Measurements from ENCODE around the gene NRAP.

Gene NRAP, protein sequence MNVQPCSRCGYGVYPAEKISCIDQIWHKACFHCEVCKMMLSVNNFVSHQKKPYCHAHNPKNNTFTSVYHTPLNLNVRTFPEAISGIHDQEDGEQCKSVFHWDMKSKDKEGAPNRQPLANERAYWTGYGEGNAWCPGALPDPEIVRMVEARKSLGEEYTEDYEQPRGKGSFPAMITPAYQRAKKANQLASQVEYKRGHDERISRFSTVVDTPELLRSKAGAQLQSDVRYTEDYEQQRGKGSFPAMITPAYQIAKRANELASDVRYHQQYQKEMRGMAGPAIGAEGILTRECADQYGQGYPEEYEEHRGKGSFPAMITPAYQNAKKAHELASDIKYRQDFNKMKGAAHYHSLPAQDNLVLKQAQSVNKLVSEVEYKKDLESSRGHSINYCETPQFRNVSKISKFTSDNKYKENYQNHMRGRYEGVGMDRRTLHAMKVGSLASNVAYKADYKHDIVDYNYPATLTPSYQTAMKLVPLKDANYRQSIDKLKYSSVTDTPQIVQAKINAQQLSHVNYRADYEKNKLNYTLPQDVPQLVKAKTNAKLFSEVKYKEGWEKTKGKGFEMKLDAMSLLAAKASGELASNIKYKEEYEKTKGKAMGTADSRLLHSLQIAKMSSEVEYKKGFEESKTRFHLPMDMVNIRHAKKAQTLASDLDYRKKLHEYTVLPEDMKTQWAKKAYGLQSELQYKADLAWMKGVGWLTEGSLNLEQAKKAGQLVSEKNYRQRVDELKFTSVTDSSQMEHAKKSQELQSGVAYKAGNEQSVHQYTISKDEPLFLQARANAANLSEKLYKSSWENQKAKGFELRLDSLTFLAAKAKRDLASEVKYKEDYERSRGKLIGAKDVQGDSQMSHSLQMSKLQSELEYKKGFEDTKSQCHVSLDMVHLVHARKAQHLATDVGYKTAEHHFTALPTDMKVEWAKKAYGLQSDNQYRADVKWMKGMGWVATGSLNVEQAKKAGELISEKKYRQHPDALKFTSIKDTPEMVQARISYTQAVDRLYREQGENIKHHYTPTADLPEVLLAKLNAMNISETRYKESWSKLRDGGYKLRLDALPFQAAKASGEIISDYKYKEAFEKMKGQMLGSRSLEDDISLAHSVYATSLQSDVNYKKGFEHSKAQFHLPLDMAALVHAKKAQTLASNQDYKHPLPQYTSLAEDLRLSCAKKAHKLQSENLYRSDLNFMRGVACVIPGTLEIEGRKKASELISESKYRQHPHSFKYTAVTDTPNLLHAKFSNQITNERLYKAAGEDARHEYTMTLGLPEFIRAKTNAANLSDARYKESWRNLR (N-terminal part only)

DNA sequence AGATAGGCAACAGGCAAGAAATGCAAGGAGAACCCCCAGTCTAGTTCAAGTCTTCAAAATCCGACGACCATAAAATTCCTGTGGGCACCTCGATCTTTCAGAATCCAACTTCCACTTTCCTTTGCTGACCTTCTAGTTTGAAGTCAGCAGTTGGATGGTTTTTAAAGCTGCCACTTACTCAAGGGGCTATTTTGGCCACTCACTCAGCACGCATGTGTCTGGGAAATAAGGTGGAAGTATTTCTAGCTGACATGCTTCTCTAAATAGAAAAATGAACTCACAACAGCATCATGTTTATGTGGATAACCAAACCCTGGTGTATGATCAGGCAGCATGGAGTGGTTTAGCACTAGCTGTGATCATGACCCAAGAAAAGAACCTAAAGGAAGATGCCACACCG, at the start of gene NRAP:
NRAP (minus strand) TSS at position 134 of the 400 bp plus-strand sequence. CDS start 159 bp downstream, outside the sequence.
- DNase-seq, result no peak

DNA sequence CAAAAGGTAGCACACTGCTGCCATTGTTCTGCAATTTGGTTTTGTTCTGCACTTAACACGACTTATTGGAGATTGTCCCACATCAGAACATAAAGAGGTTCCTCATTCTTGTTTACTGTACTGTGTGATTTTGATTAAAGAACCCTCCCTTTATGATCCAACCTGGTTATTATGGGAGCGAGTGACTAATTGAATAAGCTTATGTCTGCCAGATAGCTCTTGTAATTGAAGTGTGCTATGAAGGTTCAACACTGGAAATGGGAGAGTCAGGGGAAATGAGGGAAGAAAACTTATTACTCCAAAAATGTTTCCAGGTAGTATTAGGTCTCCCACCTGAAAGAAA, 49.8 kb upstream of the NRAP start:
- DNase-seq, result no peak

DNA sequence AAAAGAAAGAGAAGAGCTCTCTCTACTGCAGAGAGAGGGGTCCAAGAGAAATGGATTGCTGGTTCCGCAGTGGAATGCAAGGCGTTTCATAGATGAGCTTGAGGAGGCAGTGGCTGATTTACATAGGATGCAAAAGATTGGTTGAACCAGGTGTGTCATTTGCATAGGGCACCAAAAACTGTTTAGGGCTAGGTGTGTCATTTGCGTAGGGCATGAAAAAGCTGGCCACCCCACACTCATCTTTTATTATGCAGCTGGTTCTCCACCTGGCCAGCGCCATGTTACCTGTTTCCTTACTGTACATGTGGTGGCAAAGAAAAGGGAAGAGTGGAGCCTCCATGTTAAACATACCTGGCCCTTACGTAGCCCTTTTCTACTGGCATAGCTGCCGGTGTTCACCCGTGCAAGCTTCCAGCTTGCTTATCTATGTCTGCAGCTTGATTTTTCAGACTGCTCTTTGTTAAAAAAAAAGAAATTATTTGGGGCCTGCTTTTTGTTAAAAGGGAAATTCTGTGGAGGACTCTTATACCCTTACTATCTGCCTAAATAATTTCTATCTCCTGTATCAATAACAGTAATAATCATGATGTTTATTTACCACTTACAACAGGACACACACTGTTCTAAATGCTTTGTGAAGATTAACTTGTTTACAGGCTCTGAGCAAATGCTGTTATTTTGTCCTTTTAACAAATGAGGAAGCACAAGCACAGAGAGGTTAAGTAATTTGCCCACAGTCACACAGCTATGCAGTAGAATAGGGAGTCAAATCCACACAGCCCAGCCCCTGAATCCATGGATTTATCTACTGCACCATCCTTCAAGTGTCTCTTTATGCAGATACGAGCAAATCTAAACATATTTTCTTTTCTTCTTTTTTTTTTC, 49.2 kb upstream of the NRAP start:
- DNase-seq, result peak; percentile 95

DNA sequence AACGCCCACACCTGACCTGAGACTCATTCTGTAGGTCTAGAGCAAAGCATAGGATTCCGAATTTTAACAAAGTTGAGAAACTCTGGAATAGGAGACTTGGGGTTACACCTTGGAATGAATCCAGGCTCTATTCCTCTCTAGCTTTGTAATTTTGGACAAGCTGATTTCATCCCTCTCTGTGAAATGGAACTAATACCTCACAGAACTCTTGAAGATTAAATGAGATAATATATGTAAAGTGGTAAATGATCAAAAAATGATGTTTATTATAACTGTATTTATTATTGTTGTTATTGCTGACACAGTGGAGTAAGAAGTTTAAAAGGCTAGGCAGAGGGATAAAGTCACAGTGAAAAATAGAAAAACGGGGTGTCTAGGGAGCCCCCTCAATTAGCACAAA, 48.2 kb upstream of the NRAP start:
- no peak for DNase-seq

DNA sequence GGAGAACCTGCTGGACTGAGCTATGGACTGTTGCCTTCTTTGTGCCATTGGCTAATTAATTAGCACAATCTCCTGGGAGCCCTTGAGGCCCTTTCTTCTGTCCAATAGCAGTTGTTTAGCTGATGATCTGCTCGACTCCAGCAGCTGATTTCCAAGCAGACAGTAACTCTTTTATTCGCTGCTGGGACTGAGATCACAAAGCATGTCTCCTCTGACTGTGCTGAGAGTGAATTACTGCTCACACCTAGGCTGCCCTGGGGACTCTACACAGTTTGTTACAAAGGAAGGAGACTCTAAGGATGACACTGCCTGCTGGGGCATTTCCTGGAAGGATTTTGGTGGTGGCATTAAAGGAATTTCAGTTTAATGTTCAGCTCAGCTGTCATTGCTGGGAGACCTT, 47.3 kb upstream of the NRAP start:
- DNase-seq, result peak; percentile 89

DNA sequence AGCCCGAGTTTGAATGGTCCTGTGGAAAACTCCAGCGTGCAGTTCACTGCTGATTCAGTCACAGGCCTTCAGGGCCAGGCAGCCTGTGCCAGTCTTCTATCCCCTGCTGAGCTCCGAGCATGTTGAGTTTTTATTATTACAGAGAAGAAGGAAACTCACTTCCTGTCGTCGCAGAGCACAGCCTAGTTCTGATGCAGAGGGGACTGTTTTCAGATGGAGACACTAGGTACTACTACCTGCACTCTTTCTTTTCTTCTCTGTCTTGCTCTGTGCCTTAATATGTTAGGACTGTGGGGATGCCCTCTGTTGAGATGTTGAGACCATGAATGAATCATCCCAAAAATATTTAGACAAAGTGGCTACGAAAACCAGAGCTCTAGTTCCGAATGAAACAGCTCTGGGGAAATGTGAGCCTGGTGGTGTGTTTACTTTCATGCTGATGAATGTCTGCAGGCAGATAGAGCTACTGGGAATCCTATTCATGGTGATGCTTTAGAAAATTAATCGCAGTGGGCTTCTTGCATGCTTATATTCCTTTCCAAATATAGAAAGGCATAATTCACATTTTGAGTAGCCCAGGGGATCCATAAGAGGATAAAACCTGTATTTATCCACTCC, 45.5 kb upstream of the NRAP start:
- peak; percentile 67 for DNase-seq

DNA sequence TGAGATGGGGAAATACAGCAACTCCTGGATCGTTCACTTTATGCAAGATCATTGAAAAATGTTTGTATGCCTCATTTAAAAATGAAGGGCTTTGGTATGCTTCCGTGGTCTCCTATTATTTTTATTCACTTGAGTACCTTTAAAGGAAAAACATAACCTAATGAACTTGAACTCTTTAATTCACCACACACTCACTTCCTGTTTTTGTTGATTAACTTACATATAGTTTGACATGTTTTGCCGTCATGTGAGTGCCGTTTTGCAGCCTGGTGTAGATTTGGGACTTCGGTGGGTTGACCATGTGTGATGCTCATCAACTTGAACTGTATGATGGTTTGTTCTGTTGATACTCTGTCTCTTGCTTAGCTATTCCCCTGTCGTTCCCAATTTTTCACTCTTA, 44.8 kb upstream of the NRAP start:
- no peak for DNase-seq

DNA sequence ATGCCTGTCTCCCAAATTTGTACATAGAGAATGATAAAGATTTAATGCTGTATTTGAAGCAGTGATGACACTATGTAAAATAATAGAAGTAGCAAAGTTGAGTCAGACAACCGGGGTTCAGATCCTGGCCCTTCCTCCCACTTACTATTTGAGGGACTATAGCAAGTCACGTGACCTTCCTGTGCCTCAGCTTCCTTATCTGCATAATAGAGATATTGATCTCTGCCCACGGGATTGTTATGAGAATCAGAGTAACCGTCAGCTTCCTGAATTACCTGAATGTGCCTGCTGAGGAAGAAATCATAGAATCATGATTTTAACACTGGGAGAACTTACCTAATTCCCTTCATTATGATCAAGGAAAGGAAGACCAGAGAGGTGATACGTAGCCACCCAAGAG, 42.8 kb upstream of the NRAP start:
- DNase-seq, result no peak

DNA sequence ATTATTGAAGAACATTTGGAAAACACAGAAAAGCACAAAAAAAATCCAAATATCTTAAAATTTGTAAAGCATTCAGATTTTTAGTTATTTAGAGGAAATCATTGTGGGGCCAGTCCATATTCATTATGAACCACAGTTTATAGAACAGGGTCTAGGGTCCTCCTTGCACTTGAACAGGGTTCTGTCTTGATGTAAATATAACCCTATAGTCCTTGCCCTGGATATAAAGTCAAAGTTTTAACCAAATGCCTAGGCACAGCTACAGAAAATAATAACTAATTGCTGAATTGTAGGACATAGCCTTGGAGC, 41.5 kb upstream of the NRAP start:
- DNase-seq, result no peak

DNA sequence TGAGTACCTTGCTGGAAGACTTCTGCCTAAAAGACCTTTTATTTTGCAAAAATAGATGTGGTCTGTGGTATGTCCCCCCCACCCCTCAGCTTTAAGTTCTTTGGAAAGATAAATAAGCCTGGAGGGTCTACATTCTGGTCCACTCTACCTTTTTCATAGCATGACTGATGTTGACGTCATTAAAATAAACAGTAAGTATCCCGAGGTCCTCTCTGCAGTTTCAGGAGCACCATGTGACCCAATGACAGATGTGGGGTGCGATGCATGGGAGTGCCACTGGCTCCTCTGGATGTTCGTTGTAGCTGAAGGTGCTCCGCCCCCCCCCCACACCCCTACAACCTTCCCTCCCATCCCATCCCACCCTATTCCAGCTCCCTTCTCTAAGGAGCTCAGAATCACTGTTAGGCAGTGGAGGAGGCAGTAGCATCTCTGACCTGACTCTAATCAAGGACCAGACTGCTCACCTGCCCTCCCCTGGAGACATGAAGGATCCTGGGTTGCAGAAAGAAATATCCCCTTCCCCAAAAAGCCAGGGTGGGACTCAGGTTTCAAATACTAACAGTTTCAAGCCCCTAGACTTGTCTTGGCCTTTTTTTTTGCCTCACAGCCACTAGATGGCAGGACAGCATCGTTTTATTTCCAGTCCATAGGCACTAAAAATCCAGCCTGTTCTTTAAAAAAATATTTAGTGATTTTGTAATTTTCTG, 40.9 kb upstream of the NRAP start:
- no peak for DNase-seq

DNA sequence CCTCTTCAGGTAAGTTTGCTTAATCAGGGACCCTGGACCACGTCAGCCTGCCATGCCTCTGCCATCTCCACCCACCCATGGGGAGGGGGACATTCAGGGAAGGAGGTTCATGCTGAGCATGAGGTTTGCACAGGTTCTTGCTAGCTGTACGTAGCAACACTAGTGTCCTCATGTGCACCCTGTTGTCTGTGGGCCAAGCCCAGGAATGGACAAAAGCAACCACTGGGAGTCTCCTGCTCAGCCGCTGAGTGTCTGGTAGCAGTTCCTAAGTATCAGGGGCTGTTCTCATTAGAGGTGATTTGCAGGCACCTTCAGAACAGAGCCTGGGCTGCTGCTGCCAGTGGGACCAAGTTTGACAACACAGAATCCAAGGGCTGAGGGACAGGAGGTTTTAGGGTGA, 33.8 kb upstream of the NRAP start:
- no peak for DNase-seq

DNA sequence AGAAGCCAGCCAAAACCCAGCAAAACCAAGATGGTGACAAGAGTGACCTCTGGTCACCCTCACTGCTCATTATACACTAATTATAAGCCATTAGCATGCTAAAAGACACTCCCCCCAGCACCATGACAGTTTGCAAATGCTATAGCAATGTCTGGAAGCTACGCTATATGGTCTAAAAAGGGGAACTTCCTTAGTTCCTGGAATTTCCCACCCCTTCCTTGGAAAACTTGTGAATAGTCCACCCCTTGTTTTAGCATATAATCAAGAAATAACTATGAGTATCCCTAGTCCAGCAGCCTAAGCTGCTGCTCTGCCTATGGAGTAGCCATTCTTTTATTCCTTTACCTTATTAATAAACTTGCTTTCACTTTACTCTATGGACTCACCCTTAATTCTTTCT, 31.9 kb upstream of the NRAP start:
- DNase-seq, result no peak

DNA sequence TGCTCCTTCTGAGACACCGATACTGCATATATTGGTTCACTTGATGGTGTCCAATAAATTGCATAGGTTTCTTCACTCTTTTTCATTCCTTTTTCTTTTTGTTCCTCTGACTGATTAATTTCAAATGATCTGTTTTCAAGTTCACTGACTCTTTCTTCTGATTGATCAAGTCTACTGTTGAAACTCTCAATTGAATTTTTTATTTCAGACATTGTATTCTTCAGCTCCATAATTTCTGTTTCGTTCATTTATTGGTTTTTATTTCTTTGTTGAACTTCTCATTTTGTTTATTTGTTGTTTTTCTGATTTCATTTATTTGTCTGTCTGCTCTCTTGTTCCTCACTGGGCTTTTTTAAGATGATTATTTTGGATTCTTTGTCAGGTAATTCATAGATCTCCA, 29.5 kb upstream of the NRAP start:
- DNase-seq, result no peak

DNA sequence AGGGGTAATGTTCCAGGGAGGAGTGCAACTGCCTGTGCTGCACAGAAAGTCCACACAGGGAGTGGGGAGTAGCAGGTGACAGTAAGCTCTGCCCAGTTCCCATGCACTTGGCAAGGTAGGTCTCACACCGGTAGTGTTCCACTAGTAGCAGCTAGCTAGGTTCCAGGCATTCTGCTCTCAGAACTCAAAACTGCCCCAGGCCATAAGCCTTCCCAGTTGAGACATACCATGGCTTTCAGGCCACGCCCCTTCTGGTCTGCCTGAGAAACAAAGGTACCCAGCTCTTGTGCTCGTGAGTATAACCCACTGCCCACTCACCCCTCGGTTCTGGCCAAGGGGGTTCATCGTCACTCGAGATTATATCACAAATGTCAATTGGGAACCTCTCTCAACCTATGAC, 28.4 kb upstream of the NRAP start:
- DNase-seq, result no peak

DNA sequence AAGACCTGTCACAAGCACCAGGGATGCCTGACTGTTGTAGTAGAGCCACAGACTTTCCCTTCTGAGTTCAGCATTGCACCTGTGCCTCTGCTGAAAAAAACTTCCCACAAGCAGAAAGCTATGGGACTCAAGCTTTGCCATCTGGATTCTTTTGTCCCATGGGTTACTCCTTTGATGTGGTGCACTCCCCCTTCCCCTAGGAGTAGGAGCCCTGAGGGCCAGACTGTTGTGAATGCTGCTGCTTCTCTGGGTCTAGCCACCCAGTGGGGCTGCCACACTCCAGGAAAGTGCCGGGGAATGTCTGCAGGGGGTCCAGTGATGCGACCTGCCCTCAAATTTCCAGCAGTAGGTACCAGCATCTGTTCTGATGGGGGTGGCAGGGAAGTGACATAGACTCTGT, 27.5 kb upstream of the NRAP start:
- DNase-seq, result no peak

DNA sequence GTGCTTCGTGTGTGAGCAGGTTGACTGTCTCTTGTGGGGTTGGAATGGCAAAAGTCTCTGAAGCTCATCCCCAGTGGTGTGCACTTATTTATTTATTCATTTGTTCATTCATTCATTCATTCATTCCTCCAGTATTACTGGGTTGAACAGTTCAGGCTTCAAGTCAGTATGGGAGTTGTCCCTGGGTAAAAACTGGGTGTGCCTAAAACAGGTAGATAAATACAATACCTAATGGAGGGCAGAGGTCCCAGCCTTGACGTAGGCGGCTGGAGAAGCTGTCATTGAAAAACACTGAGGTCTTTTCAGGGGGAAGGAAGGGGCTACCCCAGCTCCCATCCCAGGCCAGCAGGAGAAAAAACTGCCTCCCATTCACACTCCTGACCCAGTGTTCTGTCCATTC, 26.9 kb upstream of the NRAP start:
- DNase-seq, result no peak

DNA sequence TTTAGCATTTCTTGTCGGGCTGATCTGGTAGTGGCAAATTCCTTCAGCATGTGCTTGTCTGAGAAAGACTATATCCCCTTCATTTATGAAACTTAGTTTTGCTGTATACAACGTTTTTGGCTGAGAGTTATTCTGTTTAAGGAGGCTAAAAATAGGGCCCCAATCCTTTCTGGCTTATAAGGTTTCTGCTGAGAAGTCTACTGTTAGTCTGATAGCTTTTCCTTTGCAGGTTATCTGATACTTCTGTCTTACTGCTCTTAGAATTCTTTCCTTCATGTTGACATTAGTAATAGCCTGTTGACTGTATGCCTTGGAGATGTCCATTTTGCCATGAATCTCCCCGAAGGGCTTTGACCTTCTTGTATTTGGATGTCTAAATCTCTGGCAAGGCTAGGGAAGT, 25.7 kb upstream of the NRAP start:
- no peak for DNase-seq

DNA sequence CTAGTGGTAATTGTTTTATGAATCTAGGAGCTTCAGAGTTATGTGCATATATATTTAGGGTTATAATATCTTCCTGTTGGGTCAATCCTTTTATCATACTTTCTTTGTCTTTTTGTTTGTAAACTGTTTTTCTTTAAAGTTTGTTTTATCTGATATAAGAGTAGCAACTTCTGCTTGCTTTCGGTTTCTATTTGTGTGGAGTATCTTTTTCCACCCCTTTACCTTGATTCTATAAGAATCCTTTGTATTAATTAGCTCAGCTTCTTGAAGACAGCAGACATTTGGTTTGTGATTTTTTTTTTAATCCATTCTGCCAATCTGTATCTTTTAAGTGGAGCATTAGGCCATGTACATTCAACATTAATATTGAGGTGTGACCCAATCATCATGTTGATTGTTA, 25.2 kb upstream of the NRAP start:
- DNase-seq, result no peak

DNA sequence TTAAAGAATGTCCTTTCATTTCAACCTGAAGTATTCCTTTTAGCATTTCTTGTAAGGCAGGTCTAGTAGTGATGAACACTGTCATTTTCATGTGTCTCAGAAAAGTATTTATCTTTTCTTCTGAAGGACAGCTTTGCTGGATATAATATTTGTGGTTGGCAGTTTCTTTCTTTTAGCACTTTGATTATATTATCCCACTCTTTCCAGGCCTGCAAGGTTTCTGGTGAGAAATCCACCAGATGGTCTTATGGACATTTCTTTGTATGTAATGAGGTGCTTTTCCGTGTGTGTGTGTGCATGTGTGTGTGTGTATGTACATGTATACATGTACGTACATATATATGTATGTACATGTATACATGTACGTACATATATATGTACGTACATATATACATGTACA, 23.2 kb upstream of the NRAP start:
- no peak for DNase-seq

DNA sequence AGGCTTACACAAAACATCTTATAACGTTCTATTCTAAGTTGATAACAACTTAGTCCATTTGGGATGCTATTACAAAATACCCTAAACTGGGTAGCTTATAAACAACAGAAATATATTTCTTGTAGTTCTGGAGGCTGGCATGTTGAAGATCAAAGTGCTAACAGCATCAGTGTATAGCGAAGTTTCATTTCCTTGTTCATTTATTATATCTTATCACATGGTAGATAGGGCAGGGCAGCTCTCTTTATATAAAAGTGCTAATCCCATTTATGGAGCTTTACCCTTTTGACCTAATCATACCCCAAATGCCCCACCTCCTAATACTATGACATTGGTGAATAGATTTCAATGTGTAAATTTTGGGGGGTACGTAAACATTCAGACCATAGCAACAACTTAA, 22.2 kb upstream of the NRAP start:
- DNase-seq, result no peak

DNA sequence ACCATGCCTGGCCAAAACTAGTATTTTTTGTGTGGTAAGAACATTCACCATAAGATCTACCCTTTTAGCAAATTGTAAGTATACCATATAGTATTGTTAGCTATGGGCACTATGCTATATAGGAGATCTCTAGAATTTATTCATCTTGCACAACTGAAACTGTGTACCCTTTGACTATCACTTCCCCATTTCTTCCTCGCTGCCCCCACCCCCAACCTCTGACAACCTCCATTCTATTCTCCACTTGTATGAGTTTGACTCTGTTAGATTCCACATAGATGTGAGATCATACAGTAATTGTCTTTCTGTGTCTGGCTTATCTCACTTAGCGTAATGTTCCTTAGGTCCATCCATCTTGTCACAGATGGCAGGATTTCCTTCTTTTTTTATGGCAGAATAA, 19.5 kb upstream of the NRAP start:
- DNase-seq, result no peak

Data from NCI-H526 treated with DMSO at 0.1 percent for 48 hours (cell line).